ENCODE results near the gene ARID1A.
A peak's percentile ranks its signal among the peaks of the same experiment; 100 is the strongest.

ARID1A gene

DNA sequence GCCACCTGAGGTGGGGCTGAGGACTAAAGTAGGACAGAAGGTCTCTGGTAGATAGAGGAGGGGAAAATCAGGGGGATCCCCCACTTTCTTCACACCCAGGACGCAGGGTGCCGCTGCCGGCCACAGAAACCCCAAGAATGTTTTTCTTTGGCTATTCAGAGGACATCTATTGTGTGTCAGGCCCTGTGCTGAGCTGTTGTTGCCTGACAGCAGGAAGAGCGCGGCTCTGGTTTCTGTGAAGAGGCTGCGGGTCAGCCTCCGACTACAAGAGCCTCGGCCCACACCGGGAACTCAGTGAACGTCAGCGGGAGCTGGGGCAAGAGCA is 91.5 kb downstream of the ARID1A start:
- DNase-seq (ENCODE audit: low read depth): peak; percentile 66
- peak overlapping the region; percentile 85 for H3K4me3 ChIP-seq (ENCODE audit: low read depth, low read length)
- TF ChIP-seq, protein P1, sequence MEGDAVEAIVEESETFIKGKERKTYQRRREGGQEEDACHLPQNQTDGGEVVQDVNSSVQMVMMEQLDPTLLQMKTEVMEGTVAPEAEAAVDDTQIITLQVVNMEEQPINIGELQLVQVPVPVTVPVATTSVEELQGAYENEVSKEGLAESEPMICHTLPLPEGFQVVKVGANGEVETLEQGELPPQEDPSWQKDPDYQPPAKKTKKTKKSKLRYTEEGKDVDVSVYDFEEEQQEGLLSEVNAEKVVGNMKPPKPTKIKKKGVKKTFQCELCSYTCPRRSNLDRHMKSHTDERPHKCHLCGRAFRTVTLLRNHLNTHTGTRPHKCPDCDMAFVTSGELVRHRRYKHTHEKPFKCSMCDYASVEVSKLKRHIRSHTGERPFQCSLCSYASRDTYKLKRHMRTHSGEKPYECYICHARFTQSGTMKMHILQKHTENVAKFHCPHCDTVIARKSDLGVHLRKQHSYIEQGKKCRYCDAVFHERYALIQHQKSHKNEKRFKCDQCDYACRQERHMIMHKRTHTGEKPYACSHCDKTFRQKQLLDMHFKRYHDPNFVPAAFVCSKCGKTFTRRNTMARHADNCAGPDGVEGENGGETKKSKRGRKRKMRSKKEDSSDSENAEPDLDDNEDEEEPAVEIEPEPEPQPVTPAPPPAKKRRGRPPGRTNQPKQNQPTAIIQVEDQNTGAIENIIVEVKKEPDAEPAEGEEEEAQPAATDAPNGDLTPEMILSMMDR (IDR thresholded peaks at IDR 0.05; ENCODE audit: low read depth, low read length, missing control alignments): peak; percentile 2

DNA sequence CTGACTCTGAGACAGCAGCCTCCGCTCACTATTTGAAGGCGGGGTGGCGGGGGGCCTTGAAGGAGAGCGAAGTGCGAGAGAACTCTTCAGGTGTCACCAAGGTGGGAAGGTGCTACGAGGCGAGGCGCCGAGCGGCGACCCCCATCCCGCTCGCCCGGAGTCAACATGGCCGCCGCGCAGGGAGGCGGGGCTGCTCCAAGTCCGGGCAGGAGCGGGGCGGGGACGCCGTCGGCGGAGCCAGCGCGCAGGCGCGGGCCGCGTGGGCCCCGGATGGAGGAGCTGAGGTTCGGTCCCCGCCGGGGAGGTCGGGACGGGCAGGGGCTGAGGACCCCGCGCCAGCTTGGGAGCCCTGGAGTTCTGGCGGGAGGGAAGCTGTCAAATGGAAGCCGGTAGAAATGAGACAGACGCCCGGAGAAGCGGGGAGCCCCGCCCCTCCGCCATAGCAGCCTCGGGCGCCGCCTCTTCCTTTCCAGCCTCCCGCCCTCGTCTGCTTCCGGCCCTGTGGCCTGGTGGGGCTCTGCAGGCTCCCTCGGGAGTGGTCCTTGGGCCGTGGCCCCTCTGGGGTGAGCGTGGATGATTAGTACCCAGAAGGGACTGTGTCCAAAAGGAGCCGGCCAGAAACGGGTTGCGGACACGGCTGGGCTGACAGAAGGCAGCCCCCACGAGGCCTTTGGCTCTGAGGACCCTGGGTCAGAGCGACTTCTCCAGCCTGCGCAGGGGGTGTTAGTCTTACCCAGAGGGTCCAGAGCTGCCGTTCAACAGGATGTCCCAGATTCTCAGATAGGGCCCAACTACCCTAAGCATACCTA is 92.1 kb downstream of the ARID1A start, which contains the start of gene PIGV:
Gene PIGV, plus strand, starts transcription at position 245 of the 809 bp plus-strand sequence. CDS start 2,866 bp downstream, outside the sequence.
- TF ChIP-seq, protein P1 (IDR thresholded peaks at IDR 0.05; ENCODE audit: low read depth, low read length, missing control alignments): no peak
- DNase-seq (ENCODE audit: low read depth): no peak

DNA sequence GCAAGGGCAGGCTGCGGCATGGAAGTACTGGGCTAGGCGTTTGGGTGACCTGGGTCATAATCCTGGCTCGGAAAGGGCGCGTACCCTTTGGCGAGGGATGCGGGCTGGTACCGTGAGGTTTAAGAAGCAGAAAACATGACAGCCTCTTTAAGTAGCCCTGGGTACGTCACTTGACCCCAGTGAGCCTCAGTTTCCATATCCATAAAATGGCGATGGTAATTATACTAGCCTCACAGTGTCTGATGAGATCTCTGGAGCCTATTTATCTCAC is 92.6 kb downstream of the ARID1A start:
- TF ChIP-seq, protein P1 (IDR thresholded peaks at IDR 0.05; ENCODE audit: low read depth, low read length, missing control alignments): no peak
- no peak for DNase-seq (ENCODE audit: low read depth)
- peak overlapping the region; percentile 85 for H3K4me3 ChIP-seq (ENCODE audit: low read depth, low read length)

More for the DNA sequence above, 92.1 kb downstream of the ARID1A start, which contains the start of gene PIGV:
- peak within 1 kb of the TSS; percentile 85 for H3K4me3 ChIP-seq (ENCODE audit: low read depth, low read length)

DNA sequence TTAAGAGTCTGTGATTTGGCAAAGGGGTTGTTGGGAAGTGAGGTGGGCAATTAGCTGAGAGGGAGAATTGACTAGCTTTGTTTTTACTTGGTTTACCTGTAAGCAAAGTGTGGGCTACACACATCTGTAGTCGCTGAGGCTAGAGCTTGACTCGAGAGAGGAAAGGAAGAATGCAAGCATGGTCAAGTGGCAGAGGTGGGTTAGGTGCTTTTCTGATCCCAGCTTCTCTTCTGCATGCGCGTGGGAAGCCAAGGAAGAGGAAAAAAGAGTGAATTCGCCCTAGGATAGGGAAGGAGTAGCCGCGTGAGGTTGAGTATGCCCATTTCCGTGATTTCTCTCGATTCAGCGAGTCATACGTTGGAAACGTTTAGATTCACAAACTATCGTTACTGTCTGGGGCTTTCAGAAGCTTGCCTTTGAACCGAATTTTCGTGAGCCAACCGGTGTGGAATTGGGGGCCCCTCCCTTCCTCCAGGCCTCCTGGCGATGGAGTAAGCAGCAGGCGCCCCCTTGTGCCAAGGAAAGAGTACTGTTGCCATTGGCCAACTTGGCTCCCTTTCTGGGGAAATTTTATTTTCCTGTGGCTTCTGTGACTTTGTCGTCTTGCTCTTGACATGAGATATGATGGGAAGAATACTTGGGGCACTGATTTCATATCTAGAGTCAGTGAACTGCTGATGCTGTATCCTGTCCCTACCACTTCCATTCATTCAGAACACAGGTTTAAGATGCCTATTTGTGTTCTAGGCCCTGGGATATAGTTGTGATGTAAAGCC is 93.2 kb downstream of the ARID1A start:
- H3K4me3 ChIP-seq (ENCODE audit: low read depth, low read length): peak overlapping the region; percentile 85
- TF ChIP-seq, protein P1 (IDR thresholded peaks at IDR 0.05; ENCODE audit: low read depth, low read length, missing control alignments): peak; percentile 88
- peak; percentile 70 for DNase-seq (ENCODE audit: low read depth)

DNA sequence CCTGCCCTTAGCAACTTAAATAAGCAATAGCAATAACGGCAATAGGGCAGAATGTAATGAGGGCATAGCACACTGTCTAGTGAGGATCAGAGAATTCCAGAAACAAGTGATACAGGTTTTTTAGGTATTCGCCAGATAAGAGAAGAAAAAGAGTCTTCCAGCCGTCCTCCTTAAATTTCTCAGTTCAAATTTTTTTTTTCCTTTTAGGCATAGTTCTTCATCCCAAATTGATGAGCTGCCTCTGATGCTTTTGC is 93.7 kb downstream of the ARID1A start:
- no peak for DNase-seq (ENCODE audit: low read depth)
- no peak overlapping the region for H3K4me3 ChIP-seq (ENCODE audit: low read depth, low read length)
- TF ChIP-seq, protein P1 (IDR thresholded peaks at IDR 0.05; ENCODE audit: low read depth, low read length, missing control alignments): no peak

DNA sequence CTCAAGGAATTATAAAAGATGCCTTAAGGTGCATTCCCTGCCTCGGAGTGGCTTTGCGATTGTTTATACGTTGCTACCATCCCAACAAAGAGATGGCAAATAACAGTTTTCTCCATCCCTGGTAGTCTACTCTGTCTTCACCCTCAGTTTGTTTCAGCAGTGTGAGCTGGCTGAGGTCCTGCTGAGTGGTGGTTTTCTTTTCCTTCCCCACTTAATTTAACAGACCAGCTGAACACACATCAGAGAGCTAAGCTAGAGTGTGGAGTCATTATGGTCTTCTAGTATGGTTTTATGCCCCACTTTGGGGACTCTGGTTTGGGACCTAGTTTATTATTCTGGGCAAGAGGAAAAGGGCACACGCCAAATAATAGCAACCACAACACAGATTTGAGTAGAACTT is 94.1 kb downstream of the ARID1A start:
- TF ChIP-seq, protein P1 (IDR thresholded peaks at IDR 0.05; ENCODE audit: low read depth, low read length, missing control alignments): no peak
- H3K4me3 ChIP-seq (ENCODE audit: low read depth, low read length): no peak overlapping the region
- no peak for DNase-seq (ENCODE audit: low read depth)
